HCT116 (cell line): ENCODE measurements around the gene PYCR2. TPM values are rescaled to one million over a fixed set of nuclear protein-coding genes. Genes with fewer than 3 reads are reported as not detected.
"Not testable (repeated sequence)": the region's sequence is repeated elsewhere in the genome, so short reads cannot be mapped to it uniquely, and the experiment has no call there.

Experiments used
- ATAC-seq: fragments of 200-7000 bp; cut with Tn5 transposase; 2 replicates; pipeline ENCODE4 v1.9.1; 2020; ENCODE audit warnings: mild to moderate bottlenecking, moderate library complexity
- BruUV-seq: library from RNA; stranded (reverse); fragments of 400-500 nt; replicated peaks from 2 replicates; lab custom pipeline; 2021; lab: Mats Ljungman, UMichigan
- CTCF ChIA-PET: fragments of 300-600 bp; sonication (Branson Sonifier 250); formaldehyde crosslinking; loops from one replicate; lab custom pipeline; 2021; ENCODE audit warnings: antibody characterized with exemption; lab: Charles Lee
- POLR2A ChIA-PET: fragments of 300-600, 350-600 bp; sonication (Branson Sonifier 250); formaldehyde crosslinking; loops from one replicate; lab custom pipeline; 2021; ENCODE audit warnings: antibody characterized with exemption; lab: Charles Lee
- RAD21 ChIA-PET, 2 experiments: fragments of 300-600 bp; sonication (Branson Sonifier 250); formaldehyde crosslinking; loops; one replicate each; lab custom pipeline; 2023; ENCODE audit warnings: low total read pairs in 2 of 2; ENCODE audit not compliant: uncharacterized antibody in 2 of 2, unreplicated experiment in 2 of 2, low non-redundant PET in 1 of 2; lab: Charles Lee
- DNase-seq: peaks from one replicate; pipeline ENCODE4 v3.0.0-alpha.2; 2010; ENCODE audit warnings: low read depth, low spot score
- H2AFZ ChIP-seq: fragments of 200-600 bp; shearing (Covaris generic), sonication (generic); 2 replicates; pipeline ENCODE4 v1.6.1; 2017; ENCODE audit warnings: low read depth, mixed run types, mixed read lengths, antibody characterized with exemption, low read length; ENCODE audit not compliant: poor library complexity, severe bottlenecking
- H3K27ac ChIP-seq: 2 replicates; pipeline ENCODE4 v1.5.1; 2012; ENCODE audit warnings: low read depth, low read length
- H3K27me3 ChIP-seq: fragments of 200-600 bp; sonication (generic); 2 replicates; pipeline ENCODE4 v1.6.1; 2016; ENCODE audit warnings: mixed run types, low read length, mixed read lengths; ENCODE audit not compliant: insufficient read depth
- H3K36me3 ChIP-seq, 2 experiments: fragments of 200-500 bp in 1 of 2; fragments of 200-600 bp in 1 of 2; sonication (Bioruptor generic) in 1 of 2; sonication (generic) in 1 of 2; 2 replicates each; pipeline versions ENCODE4 v1.5.1 to v1.6.1; 2014 to 2016; ENCODE audit warnings: low read length in 2 of 2, inconsistent platforms in 1 of 2, mixed read lengths in 1 of 2, mixed run types in 1 of 2; ENCODE audit not compliant: insufficient read depth in 2 of 2, control insufficient read depth in 1 of 2
- H3K4me1 ChIP-seq, 2 experiments: fragments of 200-600 bp in 1 of 2; sonication (generic) in 1 of 2; 2 replicates each; pipeline versions ENCODE4 v1.5.1 to v1.6.1; 2012 to 2017; ENCODE audit warnings: low read length in 2 of 2, inconsistent platforms in 1 of 2, mild to moderate bottlenecking in 1 of 2, mixed read lengths in 1 of 2, mixed run types in 1 of 2, moderate library complexity in 1 of 2; ENCODE audit not compliant: insufficient read depth in 2 of 2, control insufficient read depth in 1 of 2
- H3K4me2 ChIP-seq: fragments of 200-600 bp; sonication (generic); 2 replicates; pipeline ENCODE4 v1.6.1; 2017; ENCODE audit warnings: mixed run types, low read length, mixed read lengths
- H3K4me3 ChIP-seq, 2 experiments: fragments of 200-600 bp in 1 of 2; sonication (generic) in 1 of 2; replicated peaks in 1 of 2; 2 replicates each; pipeline ENCODE4 v1.5.1; 2011 to 2016; ENCODE audit warnings: low read length in 2 of 2, control low read depth in 1 of 2, low read depth in 1 of 2, mild to moderate bottlenecking in 1 of 2, mixed read lengths in 1 of 2, mixed run types in 1 of 2
- H3K79me2 ChIP-seq: fragments of 200-600 bp; sonication (generic); 2 replicates; pipeline ENCODE4 v1.6.1; 2017; ENCODE audit warnings: mild to moderate bottlenecking, mixed run types, low read length, moderate library complexity, mixed read lengths; ENCODE audit not compliant: insufficient read depth
- H3K9ac ChIP-seq: fragments of 200-600 bp; sonication (generic); 2 replicates; pipeline ENCODE4 v1.6.1; 2016; ENCODE audit warnings: low read length, mixed read lengths
- H3K9me2 ChIP-seq: fragments of 200-600 bp; sonication (generic), shearing (Covaris generic); 2 replicates; pipeline ENCODE4 v1.6.1; 2017; ENCODE audit warnings: mixed run types, mild to moderate bottlenecking, moderate library complexity; ENCODE audit not compliant: insufficient read depth
- H3K9me3 ChIP-seq, 2 experiments: fragments of 200-500 bp in 1 of 2; fragments of 200-600 bp in 1 of 2; sonication (Bioruptor generic) in 1 of 2; sonication (generic) in 1 of 2; 2 replicates each; pipeline ENCODE4 v1.6.1; 2014 to 2017; ENCODE audit warnings: low read length in 2 of 2, mixed read lengths in 2 of 2, inconsistent platforms in 1 of 2, low read depth in 1 of 2, mild to moderate bottlenecking in 1 of 2, mixed run types in 1 of 2, moderate library complexity in 1 of 2; ENCODE audit not compliant: control insufficient read depth in 1 of 2, insufficient read depth in 1 of 2
- H4K20me1 ChIP-seq: fragments of 200-600 bp; sonication (generic), shearing (Covaris generic); 2 replicates; pipeline ENCODE4 v1.6.1; 2017; ENCODE audit warnings: mixed run types, mild to moderate bottlenecking, moderate library complexity; ENCODE audit not compliant: insufficient read depth
- ATF3 ChIP-seq: IDR thresholded peaks from 2 replicates; pipeline ENCODE4 v1.6.1; 2012
- CEBPB ChIP-seq: IDR thresholded peaks from 2 replicates; pipeline ENCODE4 v1.6.1; 2012; ENCODE audit warnings: low read depth
- ELF1 ChIP-seq: IDR thresholded peaks from 2 replicates; pipeline ENCODE4 v1.6.1; 2012; ENCODE audit warnings: low read depth, borderline replicate concordance
- FOSL1 ChIP-seq: IDR thresholded peaks from 2 replicates; pipeline ENCODE4 v1.6.1; 2012; ENCODE audit warnings: low read depth
- RAD21 ChIP-seq: IDR thresholded peaks from 2 replicates; pipeline ENCODE4 v1.6.1; 2012; ENCODE audit warnings: low read depth, mild to moderate bottlenecking
- SRF ChIP-seq: IDR thresholded peaks from 2 replicates; pipeline ENCODE4 v1.6.1; 2012; ENCODE audit warnings: low read depth
- ZNF274 ChIP-seq: fragments of 200-500 bp; sonication (Bioruptor generic); IDR thresholded peaks from 2 replicates; pipeline ENCODE4 v1.6.1; 2014; ENCODE audit warnings: mild to moderate bottlenecking, low read depth, low read length, inconsistent platforms
- intact Hi-C: fragments of 100-400 bp; cut with micrococcal nuclease; formaldehyde crosslinking; loops from 2 replicates; pipeline ENCODE4 v1.10.0; 2022
- total RNA-seq: library from RNA; stranded (reverse); gene quantifications from one replicate; pipeline ENCODE4 v1.2.1, GENCODE V29; 2021; ENCODE audit not compliant: unreplicated experiment

Gene PYCR2
- total RNA-seq, 1 experiment from 2014 or later, result 107 TPM

GRCh38 chr1:225888289-225888897 is 35.7 kb downstream of the PYCR2 start:
- no TSS peak for BruUV-seq
- no peak overlapping the region for H2AFZ ChIP-seq
- no peak for TF ChIP-seq ELF1
- no peak for TF ChIP-seq ATF3
- no peak for TF ChIP-seq CEBPB
- no peak for TF ChIP-seq FOSL1
- TF ChIP-seq ZNF274, result no peak
- TF ChIP-seq SRF, result no peak
- no peak for TF ChIP-seq RAD21
- H3K4me3 ChIP-seq, result no peak overlapping the region
- ChIA-PET POLR2A (no interaction called here), CTCF (no interaction called here), RAD21 (no interaction called here)
- no peak for DNase-seq
- H3K9me2 ChIP-seq, result no peaks in the 10 kb centered on the region
- H3K9ac ChIP-seq, result no peak overlapping the region
- no peaks in the 10 kb centered on the region for H3K9me3 ChIP-seq
- no peaks in the 10 kb centered on the region for H3K36me3 ChIP-seq
- H3K4me1 ChIP-seq, result peaks cover 10 to 26% of the 10 kb centered on the region in 2 experiments; a peak in 3 of 4 replicates
- H3K27ac ChIP-seq, result no peak overlapping the region
- no peak overlapping the region for H3K4me2 ChIP-seq
- ATAC-seq, result no peak
- H3K27me3 ChIP-seq, result no peaks in the 10 kb centered on the region
- no peaks in the 10 kb centered on the region for H4K20me1 ChIP-seq
- no peaks in the 10 kb centered on the region for H3K79me2 ChIP-seq
- intact Hi-C loops, result loop anchor here (10.0 kb wide), 1 partner anchor 114 kb away; the partner anchor contains the start of gene SRP9

GRCh38 chr1:225887554-225888288 is 36.3 kb downstream of the PYCR2 start:
- DNase-seq, H4K20me1 ChIP-seq, POLR2A ChIA-PET, CTCF ChIA-PET, H3K9me2 ChIP-seq, H3K4me2 ChIP-seq, RAD21 ChIA-PET, H3K4me3 ChIP-seq, H3K9ac ChIP-seq, H2AFZ ChIP-seq, H3K27me3 ChIP-seq, H3K27ac ChIP-seq, H3K79me2 ChIP-seq, H3K9me3 ChIP-seq, H3K36me3 ChIP-seq, BruUV-seq, ATAC-seq: not testable (repeated sequence)
- intact Hi-C loops, result loop anchor here (10.0 kb wide), 1 partner anchor 113 kb away; the partner anchor contains the start of gene SRP9
- H3K4me1 ChIP-seq, result peaks cover 10 to 29% of the 10 kb centered on the region in 2 experiments; a peak in 3 of 4 replicates
